Stimulated activated CD4-positive, alpha-beta T cell treated with anti-CD3 and anti-CD28 coated beads, Interleukin-15, amount 100 ng/mL, for 1 hour (primary cell): Measurements from ENCODE around the gene PTPRJ.

Source experiments
- DNase-seq, 2 donors: peaks; one replicate each; pipeline ENCODE4 v3.0.0-alpha.2; 2020; ENCODE audit warnings: low read depth in 1 of 2, low spot score in 1 of 2

Gene PTPRJ

GRCh38 chr11:48090174-48090573 is 109.8 kb downstream of the PTPRJ start:
- no peak for DNase-seq

DNA sequence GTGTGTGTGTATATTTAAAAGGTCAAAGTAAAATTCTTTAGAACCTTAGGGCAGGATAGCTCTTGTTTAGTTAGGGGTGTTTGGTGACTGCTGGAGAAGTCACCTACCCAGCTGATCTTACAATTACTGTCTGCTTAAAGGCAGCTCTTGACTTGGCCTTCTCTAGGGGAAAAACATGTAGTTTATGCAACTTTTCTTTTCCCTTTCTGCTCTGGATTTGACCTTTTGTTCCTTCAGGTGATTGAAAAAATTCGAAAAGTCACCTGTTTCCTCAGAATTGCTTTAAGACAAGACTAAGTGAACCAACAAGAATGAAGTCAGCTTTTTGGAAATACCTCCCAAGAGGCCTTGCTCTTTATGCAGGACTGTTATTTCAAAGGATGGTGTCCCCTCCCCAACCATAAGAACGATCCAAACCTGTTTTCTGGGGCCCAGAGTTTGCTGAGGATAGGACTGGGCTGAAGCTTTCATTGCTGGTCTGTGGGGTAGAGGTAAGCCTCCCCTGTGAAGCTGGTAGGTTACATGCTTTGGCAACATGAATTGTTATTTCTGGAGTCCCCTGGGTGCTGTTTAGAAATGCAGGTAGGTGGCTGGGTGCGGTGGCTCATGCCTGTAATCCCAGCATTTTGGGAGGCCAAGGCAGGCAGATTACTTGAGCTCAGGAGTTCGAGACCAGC is 111.2 kb downstream of the PTPRJ start:
- DNase-seq, result no peak

GRCh38 chr11:48093323-48093722 is 113.0 kb downstream of the PTPRJ start:
- DNase-seq, result no peak

DNA sequence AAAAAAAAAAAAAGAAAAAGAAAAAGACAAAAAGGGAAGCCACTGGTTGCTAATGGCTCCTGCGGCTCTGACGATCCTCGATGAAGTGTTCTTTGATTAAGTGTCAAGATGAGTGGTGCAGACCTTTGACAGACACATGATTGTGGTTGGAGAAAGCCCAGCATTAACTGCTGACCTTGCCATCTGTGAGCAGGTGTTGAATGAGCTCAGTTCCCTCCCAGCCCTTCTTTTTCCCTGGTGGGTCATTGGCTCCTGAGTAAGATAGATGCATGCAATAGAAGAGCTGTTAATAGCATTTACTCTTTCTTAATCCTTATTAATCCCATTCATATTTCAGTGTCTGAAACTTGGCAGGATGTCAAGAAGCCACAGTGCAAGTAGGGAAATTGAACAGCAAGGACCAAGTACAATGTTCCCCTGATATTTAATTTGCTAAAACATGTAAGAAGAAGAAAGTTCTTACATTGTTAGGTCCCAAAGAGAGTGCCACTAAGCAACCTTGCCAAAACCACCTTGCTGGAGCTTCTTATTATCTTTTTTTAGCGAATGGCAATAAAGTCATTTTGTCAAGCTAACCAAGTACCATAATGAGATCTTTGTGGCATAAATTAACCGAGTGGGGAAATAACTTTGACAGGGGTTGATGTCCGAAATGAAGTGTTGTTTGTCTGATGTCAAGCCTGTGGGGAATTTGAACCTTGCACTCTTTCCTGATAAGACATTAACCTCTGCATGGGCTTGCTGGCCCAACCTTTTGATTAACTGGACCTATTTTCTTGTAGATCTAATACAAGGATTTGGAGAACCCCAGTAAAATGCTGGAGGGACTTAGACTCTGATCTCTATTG is 113.7 kb downstream of the PTPRJ start:
- no peak for DNase-seq

GRCh38 chr11:48094643-48095339 is 114.4 kb downstream of the PTPRJ start:
- DNase-seq, result no peak

- DNase-seq, result no peak
Observed at GRCh38 chr11:48095779-48096470, 115.6 kb downstream of the PTPRJ start.

- DNase-seq, result no peak
Observed at GRCh38 chr11:48096588-48097525, 116.5 kb downstream of the PTPRJ start.

- no peak for DNase-seq
Observed at GRCh38 chr11:48098024-48098423, 117.7 kb downstream of the PTPRJ start.

DNA sequence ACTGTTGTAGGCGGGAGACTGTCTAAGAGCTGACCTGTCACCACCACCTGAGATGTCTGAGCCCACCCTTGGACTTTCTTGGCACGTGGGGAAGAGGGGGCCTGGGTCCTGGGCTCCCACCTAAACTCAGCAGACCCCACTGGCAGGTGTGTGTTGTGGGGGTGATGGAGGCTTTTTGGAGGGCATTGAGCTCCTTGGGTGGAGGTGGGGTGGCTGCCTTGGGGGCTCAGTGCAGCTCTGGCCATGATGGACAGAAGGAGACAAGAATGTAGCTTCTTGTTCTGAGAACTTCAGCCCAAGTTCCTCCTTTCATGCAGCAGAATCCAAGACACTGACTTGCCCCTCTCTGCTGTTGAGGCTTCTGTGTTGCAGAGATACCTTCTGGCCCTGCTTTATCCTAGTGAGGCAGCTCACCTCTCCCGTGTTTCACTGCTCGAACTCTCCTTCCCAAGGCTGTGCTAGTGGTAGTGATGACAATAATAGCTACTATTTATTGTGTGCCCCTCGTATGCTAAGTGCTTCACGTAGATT is 119.6 kb downstream of the PTPRJ start:
- no peak for DNase-seq

GRCh38 chr11:48101044-48101733 is 120.8 kb downstream of the PTPRJ start:
- no peak for DNase-seq

GRCh38 chr11:48101958-48102357 is 121.6 kb downstream of the PTPRJ start:
- no peak for DNase-seq

GRCh38 chr11:48103621-48104567 is 123.5 kb downstream of the PTPRJ start:
- no peak for DNase-seq

GRCh38 chr11:48104568-48104924 is 124.2 kb downstream of the PTPRJ start:
- no peak for DNase-seq

DNA sequence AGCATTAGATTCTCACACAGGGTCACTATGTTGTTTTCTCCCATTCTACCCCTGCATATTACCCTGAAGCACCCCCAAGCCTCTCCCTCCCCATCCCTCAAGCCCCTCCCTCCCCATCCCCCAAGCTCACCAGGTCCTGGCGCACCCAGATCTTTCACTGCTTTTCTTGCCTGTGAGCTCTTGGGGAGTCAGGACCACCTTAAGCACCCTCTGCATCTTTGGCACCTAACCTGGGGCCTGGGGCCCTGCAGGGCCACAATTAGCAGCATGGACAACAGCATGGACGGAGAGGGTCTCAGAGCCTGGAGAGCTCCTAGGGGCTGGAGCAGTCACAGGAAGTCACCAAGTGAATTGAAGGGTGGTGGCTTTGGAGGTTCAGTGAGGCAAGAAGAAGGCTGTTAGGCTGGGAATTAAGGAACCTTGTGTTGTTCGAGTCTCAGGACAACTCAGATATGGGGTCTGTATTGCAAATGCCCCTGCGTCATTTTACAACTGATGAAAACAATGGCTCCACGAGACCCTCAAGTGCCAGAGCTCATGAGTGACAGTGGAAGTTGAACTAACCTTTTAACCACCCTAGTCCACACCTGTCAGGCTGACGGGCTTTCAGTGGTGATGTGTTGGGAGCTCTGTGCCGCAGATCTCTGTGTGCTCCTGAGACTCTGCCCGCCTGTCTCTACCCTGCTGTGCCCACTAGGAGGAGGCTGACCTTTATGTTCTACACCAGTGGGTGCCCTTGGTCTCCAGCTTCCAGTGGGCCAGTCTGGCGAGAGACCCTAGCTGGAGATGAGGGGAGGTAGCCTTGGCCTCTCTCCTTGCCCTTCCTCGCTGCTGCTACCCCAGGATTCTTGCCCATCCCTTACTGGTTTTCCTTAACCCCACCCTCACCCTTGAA is 125.0 kb downstream of the PTPRJ start:
- no peak for DNase-seq

- DNase-seq, result no peak
Observed at GRCh38 chr11:48106166-48106565, 125.8 kb downstream of the PTPRJ start.

DNA sequence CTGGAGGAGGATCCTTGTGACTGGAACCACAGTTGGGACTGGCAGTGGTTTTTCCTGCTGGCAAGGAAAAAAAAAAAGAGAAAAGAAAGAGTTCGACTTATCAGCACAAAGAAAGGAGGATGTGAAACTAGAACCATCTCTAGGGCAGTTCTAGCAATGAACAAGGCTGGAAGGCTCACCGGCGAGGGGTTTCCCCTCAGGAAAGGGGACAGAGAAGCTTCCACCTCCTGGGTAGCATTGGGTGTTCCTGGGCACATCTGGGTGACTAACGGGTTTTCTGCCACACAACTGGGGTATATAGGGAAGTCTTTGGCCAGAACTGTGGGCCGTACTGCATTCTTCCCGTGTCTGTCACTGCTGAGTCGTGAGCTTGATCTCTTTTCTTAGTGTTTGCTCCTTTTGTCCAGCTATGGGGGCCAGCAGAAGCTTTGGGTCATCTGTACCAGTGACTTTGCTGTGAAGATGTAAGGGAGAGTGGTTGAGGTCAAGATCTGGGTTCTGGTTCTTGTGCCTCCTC is 126.9 kb downstream of the PTPRJ start:
- peak in 1 of 2 donors; percentile 17 for DNase-seq
